PC-9 (cell line): Measurements from ENCODE around the gene TTC13.

Source experiments
- CTCF ChIP-seq: fragments of 200-600 bp; sonication (generic); conservative IDR thresholded peaks from 2 replicates; pipeline ENCODE4 v1.6.1; 2017; ENCODE audit warnings: mixed run types, antibody characterized with exemption, mild to moderate bottlenecking, moderate library complexity
- EZH2 ChIP-seq: fragments of 200-600 bp; sonication (generic); IDR thresholded peaks from 2 replicates; pipeline ENCODE4 v1.8.0; 2017; ENCODE audit warnings: antibody characterized with exemption, low read depth

- TF ChIP-seq CTCF = no peak
- TF ChIP-seq EZH2 = no peak
These were observed 30.4 kb downstream of the TTC13 start for GRCh38 chr1:230948301-230948700.
